ENCODE data around the gene AOAH.

AOAH gene

GRCh38 chr7:36761835-36762234 is 37.5 kb upstream of the AOAH start:
- TF ChIP-seq, protein P1, sequence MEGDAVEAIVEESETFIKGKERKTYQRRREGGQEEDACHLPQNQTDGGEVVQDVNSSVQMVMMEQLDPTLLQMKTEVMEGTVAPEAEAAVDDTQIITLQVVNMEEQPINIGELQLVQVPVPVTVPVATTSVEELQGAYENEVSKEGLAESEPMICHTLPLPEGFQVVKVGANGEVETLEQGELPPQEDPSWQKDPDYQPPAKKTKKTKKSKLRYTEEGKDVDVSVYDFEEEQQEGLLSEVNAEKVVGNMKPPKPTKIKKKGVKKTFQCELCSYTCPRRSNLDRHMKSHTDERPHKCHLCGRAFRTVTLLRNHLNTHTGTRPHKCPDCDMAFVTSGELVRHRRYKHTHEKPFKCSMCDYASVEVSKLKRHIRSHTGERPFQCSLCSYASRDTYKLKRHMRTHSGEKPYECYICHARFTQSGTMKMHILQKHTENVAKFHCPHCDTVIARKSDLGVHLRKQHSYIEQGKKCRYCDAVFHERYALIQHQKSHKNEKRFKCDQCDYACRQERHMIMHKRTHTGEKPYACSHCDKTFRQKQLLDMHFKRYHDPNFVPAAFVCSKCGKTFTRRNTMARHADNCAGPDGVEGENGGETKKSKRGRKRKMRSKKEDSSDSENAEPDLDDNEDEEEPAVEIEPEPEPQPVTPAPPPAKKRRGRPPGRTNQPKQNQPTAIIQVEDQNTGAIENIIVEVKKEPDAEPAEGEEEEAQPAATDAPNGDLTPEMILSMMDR (IDR thresholded peaks at IDR 0.05; ENCODE audit: low read depth, low read length), result no peak
- H3K27me3 ChIP-seq, result no peaks in the 10 kb centered on the region
- H3K4me1 ChIP-seq, result peaks cover 9% of the 10 kb centered on the region
- H3K9me3 ChIP-seq, result no peaks in the 10 kb centered on the region; the same call in 1 of the 2 replicates
- no peaks in the 10 kb centered on the region for H3K36me3 ChIP-seq
- DNase-seq, result no peak
- no peak overlapping the region for H3K4me3 ChIP-seq (ENCODE audit: low read depth, low read length)

DNA sequence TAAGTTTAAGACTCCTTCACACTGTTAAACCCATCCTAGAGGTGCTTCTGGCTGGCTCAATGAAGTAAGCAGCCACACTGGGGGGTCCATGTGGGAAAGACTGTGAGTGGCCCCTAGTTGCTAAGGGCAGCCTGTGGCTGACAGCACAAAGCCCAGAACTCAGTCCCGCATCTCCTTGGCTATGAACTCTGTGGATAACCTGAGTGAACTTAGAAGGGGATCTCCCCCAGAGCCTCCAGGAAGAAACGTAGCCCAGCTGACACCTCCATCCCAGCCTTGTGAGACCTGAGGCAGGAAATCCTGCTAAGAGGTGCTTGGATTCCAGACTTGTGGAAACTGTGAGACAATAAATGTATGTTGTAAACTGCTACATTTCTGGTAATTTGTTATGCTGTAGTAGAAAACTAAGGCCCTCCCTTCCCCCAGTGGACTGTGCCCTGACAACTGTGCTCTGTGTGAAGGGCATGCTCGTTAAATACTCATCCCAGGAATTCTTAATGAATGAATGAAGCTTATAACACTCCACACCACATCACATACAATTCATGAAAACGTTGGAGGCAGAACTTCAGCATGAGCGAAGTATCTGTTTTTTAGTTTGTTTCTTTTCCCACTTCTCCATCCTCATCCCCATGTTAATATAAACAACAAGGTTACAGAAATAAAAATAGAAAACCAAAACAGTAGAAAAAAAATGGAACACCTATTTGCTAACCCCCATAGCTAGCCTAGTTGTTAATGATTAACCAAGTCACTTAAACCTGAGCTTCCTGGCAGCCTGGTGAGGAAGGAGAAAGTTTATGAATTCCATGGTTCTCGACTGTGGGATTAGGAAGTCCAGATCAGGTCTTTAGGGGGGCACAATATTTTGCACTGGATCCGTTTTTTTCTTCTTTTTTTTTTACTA is 36.8 kb upstream of the AOAH start:
- Histone ChIP-seq H3K4me3 (ENCODE audit: low read depth, low read length) (no peak overlapping the region), H3K36me3 (no peaks in the 10 kb centered on the region), H3K9me3 (no peaks in the 10 kb centered on the region; the same call in 1 of the 2 replicates), H3K27me3 (no peaks in the 10 kb centered on the region), H3K4me1 (peaks cover 9% of the 10 kb centered on the region)
- TF ChIP-seq, protein P1 (IDR thresholded peaks at IDR 0.05; ENCODE audit: low read depth, low read length), result no peak
- DNase-seq, result no peak

DNA sequence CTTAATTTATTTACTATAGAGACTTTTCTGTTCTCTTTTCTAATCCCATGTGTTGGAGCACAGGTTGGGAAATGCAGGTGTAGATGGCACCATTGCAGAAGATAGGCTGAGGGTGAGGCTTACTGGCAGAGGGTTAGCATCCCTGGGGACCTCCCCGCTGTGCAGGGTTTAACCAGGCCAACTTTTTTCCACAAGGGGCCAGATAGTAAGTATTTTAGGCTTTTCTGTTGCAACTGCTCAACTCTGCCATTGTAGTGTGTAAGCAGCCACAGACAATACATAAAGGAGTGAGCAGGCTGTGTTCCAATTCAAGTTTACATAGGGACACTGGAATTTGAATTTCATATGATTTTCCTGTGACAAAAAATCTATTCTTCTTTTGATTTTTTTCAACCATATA is 34.6 kb upstream of the AOAH start:
- Histone ChIP-seq H3K4me1 (peaks cover 9% of the 10 kb centered on the region), H3K27me3 (no peaks in the 10 kb centered on the region), H3K9me3 (no peaks in the 10 kb centered on the region), H3K4me3 (ENCODE audit: low read depth, low read length) (no peak overlapping the region), H3K36me3 (no peaks in the 10 kb centered on the region)
- no peak for DNase-seq
- TF ChIP-seq, protein P1 (IDR thresholded peaks at IDR 0.05; ENCODE audit: low read depth, low read length), result no peak

- H3K4me3 ChIP-seq (ENCODE audit: low read depth, low read length), result no peak overlapping the region
- TF ChIP-seq, protein P1 (IDR thresholded peaks at IDR 0.05; ENCODE audit: low read depth, low read length), result no peak
- no peak for DNase-seq
- no peaks in the 10 kb centered on the region for H3K4me1 ChIP-seq
- no peaks in the 10 kb centered on the region for H3K27me3 ChIP-seq
- no peaks in the 10 kb centered on the region for H3K36me3 ChIP-seq
- H3K9me3 ChIP-seq, result no peaks in the 10 kb centered on the region
These were observed 31.2 kb upstream of the AOAH start for GRCh38 chr7:36755484-36755883.

GRCh38 chr7:36752026-36752711 is 27.9 kb upstream of the AOAH start:
- no peaks in the 10 kb centered on the region for H3K27me3 ChIP-seq
- no peaks in the 10 kb centered on the region for H3K9me3 ChIP-seq
- TF ChIP-seq, protein P1 (IDR thresholded peaks at IDR 0.05; ENCODE audit: low read depth, low read length), result no peak
- H3K4me3 ChIP-seq (ENCODE audit: low read depth, low read length), result no peak overlapping the region
- DNase-seq, result no peak
- no peaks in the 10 kb centered on the region for H3K36me3 ChIP-seq
- no peaks in the 10 kb centered on the region for H3K4me1 ChIP-seq

DNA sequence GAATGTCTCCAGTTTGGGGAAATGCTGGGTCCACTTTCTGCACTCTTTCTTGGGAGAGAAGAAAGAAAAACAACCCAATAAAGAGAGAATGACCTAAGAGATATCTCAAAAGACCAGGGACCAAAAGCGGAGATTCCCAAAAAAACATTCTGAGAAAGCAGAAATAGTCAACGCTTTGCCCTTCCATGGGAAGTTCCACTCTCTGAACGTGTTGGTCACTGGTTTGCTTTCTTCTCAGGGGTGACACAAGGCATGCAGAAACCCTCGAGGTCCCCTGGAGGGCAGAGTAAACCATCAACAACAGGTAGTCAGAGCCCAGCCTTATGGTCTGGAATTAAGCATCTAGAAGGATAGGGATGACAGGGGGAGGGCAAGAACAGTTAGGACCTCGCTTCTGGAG is 26.2 kb upstream of the AOAH start:
- DNase-seq, result no peak
- H3K9me3 ChIP-seq, result no peaks in the 10 kb centered on the region
- H3K4me1 ChIP-seq, result no peaks in the 10 kb centered on the region
- H3K27me3 ChIP-seq, result no peaks in the 10 kb centered on the region
- H3K36me3 ChIP-seq, result no peaks in the 10 kb centered on the region
- TF ChIP-seq, protein P1 (IDR thresholded peaks at IDR 0.05; ENCODE audit: low read depth, low read length), result no peak
- no peak overlapping the region for H3K4me3 ChIP-seq (ENCODE audit: low read depth, low read length)

Data from BE2C (cell line).